Stimulated activated naive CD4-positive, alpha-beta T cell (primary cell): ENCODE data around the gene RPS6KA2.

Source experiments
- DNase-seq, 6 experiments: peaks; one replicate each; lab custom pipeline; 2025; lab: John Stamatoyannopoulos, UW

The RPS6KA2 gene

DNA sequence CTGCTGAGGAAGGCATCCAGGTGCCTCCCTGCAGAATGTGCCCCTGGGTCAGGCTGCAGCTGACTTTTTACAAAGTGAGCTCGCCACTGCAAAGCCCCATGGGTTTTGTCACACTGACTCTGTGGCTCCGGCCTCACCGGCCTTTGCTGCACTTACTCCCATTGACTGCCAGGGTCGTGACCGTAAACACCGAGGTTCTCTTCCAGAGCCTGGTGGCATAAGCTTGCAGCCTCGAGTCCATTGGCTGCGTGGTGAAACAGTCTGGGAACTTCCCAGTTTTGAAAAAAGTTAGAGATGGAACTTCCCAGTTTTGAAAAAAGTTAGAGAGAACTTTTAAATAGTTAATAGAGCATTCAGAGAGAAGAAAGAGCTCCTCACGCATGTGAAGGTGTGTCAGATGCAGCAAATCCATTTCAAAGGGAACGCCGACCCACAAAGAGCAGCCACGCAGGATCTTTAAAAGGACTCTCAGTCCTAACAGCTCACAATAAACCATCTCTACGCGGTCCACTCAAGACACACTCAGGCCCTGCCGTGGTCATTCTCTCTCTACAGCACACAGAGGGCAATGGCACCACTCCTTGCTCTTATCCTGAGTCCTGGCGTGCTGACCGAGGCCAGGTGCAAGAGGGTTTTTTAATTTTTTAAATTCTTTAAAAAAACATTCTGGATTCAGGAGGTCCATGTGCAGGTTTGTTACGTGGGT is 53.4 kb downstream of the RPS6KA2 start:
- no peak for DNase-seq

GRCh38 chr6:166572370-166573261 is 54.4 kb downstream of the RPS6KA2 start:
- no peak for DNase-seq

DNA sequence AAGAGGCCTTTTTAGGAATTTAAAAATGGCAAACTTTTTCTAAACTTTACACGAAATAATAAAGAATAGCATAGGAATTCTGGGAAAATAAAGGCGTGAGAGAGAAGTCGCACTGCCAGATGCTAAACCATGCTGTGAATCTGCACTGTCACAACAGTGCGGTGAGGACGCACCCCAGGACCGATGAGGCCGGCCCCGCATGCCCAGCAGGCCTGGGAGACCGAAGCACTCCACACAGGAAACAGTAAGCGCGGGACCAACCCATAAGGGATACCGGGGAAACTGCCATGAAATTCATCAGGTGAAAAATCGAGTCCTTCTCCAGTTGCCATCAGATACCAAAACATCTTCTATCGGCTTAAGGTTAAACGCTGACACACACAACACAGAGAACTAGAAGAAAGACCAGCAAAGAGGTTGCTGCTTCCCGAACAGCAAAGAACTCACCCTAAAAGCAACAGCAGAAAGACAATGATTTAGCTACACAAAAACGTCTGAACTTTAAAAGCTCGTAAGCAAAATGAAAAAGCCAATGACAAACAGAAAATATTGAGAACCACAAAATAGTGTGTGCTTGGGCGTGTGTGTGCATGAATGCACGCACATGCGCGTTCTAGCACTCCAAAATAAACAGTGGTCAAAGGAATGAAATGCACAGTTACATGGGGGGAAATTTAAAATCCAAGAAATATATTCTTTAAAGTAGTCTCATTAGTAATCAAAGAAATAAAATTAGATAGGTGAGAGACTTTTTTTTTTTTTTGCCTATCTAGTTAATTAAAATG is 55.9 kb downstream of the RPS6KA2 start:
- DNase-seq, result no peak

GRCh38 chr6:166569206-166569605 is 57.8 kb downstream of the RPS6KA2 start:
- no peak for DNase-seq

DNA sequence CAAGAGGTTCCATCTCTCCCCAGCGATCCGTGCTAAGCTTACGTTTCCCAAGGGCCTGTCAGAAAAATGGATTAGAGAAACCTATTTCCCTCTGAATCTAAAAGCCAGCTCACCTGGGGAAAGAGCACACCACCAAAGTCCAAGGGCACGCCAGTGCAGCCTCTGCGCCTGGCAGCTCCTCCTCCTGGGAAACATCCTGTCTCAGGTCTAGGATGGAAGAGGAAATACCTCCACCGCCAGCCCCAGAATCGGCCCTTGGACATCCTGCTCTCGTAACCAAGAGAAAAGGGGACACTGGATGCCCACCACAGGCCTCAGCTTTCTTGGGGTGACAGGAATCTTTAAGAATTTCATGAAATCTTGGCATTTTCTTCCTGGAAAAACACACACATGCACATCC is 59.2 kb downstream of the RPS6KA2 start:
- no peak for DNase-seq

- no peak for DNase-seq
Observed at GRCh38 chr6:166567107-166567506, 59.9 kb downstream of the RPS6KA2 start.

DNA sequence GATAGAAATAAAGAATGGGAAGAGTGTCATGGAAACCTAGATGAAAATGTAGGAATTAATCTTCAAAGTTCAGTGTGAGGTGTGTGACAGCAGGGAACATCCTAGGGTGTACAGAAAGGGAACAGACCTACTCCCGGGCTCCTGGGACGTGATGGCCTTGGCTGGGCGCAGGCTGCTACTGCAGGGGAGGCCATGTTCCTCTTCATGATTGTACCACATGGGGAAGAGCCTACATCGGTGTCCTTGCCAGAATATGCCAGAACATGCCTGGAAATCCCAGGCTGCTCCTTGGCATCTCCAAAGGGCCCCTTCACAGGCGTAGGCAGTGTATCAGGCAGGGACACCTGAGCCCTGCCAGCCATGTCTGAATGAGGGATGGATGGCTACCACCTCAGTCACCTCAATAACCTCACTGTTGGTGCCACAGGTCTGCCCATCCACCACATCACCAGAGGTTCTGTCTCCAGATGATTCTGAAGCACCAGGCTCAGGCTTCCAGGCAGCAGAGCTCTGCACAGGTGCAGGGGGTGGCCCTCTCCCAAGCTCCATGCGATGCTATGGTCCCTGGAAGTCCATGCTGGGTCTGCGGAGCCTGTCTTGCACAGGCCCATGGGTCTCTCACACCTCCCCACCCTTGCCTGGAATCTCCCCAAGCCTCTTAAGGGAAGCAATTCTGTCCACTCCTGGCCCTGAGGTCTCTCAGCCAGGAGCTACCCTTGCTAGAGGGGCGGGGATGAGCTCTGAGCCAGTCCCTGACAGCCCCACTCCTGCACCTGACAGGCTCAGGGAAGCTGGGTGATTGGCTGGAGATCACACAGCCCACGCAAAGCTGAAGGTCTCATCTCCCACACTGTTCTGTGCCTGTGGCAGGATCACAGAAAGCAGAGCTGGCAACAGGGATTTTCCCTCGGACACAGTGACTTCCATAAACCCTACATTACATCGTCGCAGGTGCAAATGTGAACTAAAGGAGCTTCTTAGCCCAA is 60.7 kb downstream of the RPS6KA2 start:
- no peak for DNase-seq

- no peak for DNase-seq
Observed at GRCh38 chr6:166565084-166565967, 61.7 kb downstream of the RPS6KA2 start.

DNA sequence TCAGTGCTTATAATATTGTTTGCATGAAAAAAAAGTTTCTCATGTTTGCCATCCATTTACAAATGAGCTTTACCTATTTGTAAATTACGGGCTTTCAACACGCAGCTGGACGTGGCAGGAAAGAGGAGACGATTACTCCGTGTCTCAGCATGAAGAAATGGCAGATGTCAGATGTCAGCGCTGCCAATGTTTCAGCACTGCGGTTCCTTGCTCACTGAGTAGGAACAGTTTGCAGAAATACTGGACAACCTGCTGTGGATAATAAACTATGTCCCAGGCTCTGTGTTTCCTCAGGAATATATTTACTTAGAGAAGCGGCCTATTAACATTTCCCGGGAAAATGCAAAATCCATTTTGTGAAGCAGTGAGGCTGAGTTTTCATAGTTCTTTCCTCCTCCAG is 63.2 kb downstream of the RPS6KA2 start:
- DNase-seq, result no peak

- no peak for DNase-seq
Observed at GRCh38 chr6:166563200-166563599, 63.9 kb downstream of the RPS6KA2 start.

GRCh38 chr6:166562726-166563125 is 64.3 kb downstream of the RPS6KA2 start:
- no peak for DNase-seq

- DNase-seq, result no peak
Observed at GRCh38 chr6:166561771-166562359, 65.2 kb downstream of the RPS6KA2 start.

DNA sequence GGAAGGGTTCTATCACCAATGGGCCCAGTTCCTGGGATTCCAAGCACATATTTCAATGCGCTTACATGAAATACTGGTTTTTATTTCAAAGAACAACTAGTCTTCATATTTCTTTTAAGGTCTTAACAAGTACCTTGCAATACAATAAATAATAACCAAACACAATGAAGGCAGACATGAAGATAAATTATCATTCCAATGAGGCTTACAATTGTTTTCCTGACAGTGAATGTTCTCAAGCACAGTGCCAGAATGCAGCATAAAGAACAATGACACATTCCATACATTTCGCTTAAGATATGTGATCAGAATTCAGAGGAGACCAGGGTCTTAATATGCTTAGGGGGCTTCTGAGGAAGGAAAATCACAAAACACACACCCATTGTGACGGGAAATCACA is 66.8 kb downstream of the RPS6KA2 start:
- DNase-seq, result no peak

DNA sequence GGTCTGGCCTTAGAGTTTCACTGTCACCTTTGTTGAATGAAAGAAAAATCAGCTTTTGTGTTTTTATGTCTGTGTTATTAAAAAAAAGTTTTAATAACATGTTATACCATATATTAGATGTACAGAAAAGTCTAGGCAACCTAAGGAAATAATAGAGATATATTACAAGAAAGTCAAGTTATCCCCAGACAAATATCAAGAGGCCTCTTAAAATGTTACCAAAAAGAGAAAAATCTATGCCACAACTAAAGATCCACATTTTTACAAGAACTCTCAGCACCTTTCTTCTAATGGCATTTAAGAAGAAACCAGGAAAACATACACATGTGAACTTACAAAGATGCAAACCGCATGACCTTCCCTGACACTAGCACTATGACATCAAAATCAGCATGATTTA is 67.4 kb downstream of the RPS6KA2 start:
- no peak for DNase-seq

- DNase-seq, result no peak
Observed at GRCh38 chr6:166559211-166559610, 67.8 kb downstream of the RPS6KA2 start.

DNA sequence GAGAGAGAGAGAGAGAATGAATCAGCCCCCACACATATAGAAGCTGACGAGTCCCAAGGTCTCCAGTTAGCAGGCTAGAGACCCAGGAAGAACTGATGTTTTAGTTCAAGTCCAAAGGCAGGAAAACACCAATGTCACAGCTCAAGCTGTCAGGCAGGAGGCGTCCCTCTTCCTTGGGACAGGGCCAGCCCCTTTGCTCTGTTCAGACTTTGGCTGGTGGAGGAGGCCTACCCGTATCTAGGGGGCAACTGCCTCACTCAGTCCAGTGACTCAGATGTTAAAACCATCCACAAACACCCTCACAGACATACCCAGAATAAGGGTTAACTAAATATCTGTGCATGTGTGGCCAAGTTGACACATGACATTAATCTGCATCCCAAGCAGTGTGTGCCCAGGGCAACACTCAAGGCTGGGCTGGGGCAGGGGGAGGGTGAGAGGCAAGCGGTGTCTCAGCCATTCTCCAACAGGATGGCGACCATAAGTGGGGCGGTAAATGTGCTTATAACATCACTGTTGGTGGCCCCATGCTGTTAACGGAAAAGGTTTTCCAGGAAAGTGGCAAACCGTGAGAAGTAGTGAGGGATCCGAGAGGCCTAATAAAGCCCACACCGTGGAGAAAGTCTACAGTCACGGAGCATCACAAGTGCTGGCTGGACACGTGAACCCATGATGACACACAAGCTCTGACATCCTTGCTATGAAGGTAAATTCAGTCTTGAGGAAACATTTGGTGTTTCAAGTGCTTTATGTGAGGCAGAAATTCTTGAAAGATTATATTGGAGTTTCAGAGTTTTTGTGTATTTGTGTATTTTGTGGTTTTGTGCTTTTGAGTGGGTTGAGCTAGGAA is 68.7 kb downstream of the RPS6KA2 start:
- no peak for DNase-seq

DNA sequence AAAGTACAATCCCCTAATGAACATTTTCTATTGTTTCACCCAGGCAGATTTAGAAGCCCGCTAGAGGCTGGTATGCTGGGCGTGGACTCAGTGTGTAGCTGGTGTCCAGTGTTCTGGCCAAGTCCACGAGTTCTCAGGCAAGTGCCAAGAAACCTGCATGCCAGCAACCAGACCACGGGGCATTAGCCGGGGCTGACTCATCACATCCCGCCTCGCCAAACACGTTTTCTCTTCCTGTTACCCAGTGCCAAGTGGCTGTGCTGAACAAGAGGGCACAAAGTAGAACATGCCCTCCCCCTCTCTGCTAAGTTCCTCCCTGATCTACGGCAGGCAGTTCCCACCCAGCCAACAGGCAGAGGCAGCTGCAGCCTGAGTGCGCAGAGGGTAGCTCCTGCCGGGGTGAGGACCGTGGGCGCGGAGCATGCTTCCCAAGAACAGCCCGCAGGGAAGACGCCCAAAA is 70.2 kb downstream of the RPS6KA2 start:
- no peak for DNase-seq

DNA sequence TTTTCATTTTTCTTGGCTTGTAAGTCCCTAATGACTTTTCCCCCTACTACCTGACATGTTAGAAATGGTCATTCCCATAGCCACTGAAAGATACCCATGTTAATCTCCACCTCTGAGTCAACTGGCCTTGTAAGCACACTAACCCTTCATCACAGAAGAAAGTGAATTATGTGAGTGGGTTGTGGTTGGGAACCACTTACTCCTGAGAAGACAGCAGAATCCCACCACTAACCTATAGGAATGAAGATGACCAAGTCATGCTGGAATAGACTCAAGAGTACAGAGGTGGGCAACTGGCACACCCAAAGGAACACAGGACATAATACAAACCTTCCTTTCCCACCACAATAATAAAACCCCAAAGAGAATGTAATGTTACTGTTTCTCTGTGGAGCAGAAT is 70.7 kb downstream of the RPS6KA2 start:
- DNase-seq, result no peak

GRCh38 chr6:166555086-166555485 is 72.0 kb downstream of the RPS6KA2 start:
- DNase-seq, result no peak
